Measurements from ENCODE around the gene SLC23A2. TPM values are rescaled to one million over a fixed set of nuclear protein-coding genes. Genes with fewer than 3 reads are reported as not detected.

SLC23A2 gene
- polyA plus RNA-seq, 1 of the 3 experiments (the other 2 are of a cell fraction), result 14.0 TPM

GRCh38 chr20:4972506-4973251, 28.6 kb downstream of the SLC23A2 start:
- peaks cover 3 to 8% of the 10 kb centered on the region in 2 experiments for H3K36me3 ChIP-seq (replicated peaks in 1 of 2; ENCODE audit: control insufficient read depth in 1 of 2, insufficient read depth in 2 of 2, low read length in 1 of 2)
- no peak overlapping the region for H3K4me2 ChIP-seq
- no peak overlapping the region for H3K27ac ChIP-seq (ENCODE audit: low read depth in 2 of 2, low read length in 1 of 2)
- no peaks in the 10 kb centered on the region for H3K9me2 ChIP-seq
- 86% methylated on average over 12 of the region's 12 CpGs for WGBS (ENCODE audit: low lambda C conversion rate)
- H3K9me3 ChIP-seq, result no peaks in the 10 kb centered on the region
- no peak overlapping the region for H3K4me3 ChIP-seq (ENCODE audit: low read depth in 2 of 2, low read length in 1 of 2)
- no peaks in the 10 kb centered on the region for H4K20me1 ChIP-seq (ENCODE audit: insufficient read depth)
- H3K4me1 ChIP-seq (ENCODE audit: control insufficient read depth in 1 of 2, insufficient read depth in 2 of 2, low read depth in 1 of 2, low read length in 1 of 2), result no peaks in the 10 kb centered on the region; a peak in 1 of 4 replicates
- POLR2A ChIA-PET, result no interaction called here
- no peak overlapping the region for H2AFZ ChIP-seq (ENCODE audit: low read depth)
- H3K79me2 ChIP-seq (ENCODE audit: insufficient read depth), result peaks cover 6% of the 10 kb centered on the region
- no peaks in the 10 kb centered on the region for H3F3A ChIP-seq (replicated peaks; ENCODE audit: insufficient read depth)
- no peaks in the 10 kb centered on the region for H3K27me3 ChIP-seq (ENCODE audit: insufficient read depth)
- CTCF ChIA-PET, result no interaction called here
- DNase-seq, result no peak
- TF ChIP-seq NFIC (IDR thresholded peaks at IDR 0.05; ENCODE audit: borderline replicate concordance) (no peak), EZH2phosphoT487 (IDR thresholded peaks at IDR 0.05; ENCODE audit: borderline replicate concordance, low read depth) (no peak), TEAD4 (IDR thresholded peaks at IDR 0.05; ENCODE audit: borderline replicate concordance, insufficient read depth) (no peak), TAF1 (IDR thresholded peaks at IDR 0.05; ENCODE audit: borderline replicate concordance, low read depth, low read length) (no peak), MEF2A (IDR thresholded peaks at IDR 0.05; ENCODE audit: borderline replicate concordance, low read depth) (no peak), NRF1 (IDR thresholded peaks at IDR 0.05; ENCODE audit: low read depth, low read length) (no peak), RAD21 (IDR thresholded peaks at IDR 0.05; ENCODE audit: low read length) (no peak), RCOR1 (IDR thresholded peaks at IDR 0.05; ENCODE audit: low read length) (no peak), FOXM1 (IDR thresholded peaks at IDR 0.05; ENCODE audit: low read depth) (no peak), GATA2 (CRISPR knock-in tag; IDR thresholded peaks at IDR 0.05) (no peak), FOXJ3 (CRISPR knock-in tag; IDR thresholded peaks at IDR 0.05) (no peak), CTCF (IDR thresholded peaks at IDR 0.05) (no peak)
- TF ChIP-seq, protein P1, sequence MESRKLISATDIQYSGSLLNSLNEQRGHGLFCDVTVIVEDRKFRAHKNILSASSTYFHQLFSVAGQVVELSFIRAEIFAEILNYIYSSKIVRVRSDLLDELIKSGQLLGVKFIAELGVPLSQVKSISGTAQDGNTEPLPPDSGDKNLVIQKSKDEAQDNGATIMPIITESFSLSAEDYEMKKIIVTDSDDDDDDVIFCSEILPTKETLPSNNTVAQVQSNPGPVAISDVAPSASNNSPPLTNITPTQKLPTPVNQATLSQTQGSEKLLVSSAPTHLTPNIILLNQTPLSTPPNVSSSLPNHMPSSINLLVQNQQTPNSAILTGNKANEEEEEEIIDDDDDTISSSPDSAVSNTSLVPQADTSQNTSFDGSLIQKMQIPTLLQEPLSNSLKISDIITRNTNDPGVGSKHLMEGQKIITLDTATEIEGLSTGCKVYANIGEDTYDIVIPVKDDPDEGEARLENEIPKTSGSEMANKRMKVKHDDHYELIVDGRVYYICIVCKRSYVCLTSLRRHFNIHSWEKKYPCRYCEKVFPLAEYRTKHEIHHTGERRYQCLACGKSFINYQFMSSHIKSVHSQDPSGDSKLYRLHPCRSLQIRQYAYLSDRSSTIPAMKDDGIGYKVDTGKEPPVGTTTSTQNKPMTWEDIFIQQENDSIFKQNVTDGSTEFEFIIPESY (IDR thresholded peaks at IDR 0.05; ENCODE audit: borderline replicate concordance, low read depth), result no peak
- TF ChIP-seq, protein P2, sequence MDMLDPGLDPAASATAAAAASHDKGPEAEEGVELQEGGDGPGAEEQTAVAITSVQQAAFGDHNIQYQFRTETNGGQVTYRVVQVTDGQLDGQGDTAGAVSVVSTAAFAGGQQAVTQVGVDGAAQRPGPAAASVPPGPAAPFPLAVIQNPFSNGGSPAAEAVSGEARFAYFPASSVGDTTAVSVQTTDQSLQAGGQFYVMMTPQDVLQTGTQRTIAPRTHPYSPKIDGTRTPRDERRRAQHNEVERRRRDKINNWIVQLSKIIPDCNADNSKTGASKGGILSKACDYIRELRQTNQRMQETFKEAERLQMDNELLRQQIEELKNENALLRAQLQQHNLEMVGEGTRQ (IDR thresholded peaks at IDR 0.05; ENCODE audit: borderline replicate concordance, low read depth, low read length), result no peak
- no peak overlapping the region for H3K9ac ChIP-seq
